HG03469 (cell line): ENCODE data around the gene PRR5.
"Not testable (repeated sequence)": the region's sequence is repeated elsewhere in the genome, so short reads cannot be mapped to it uniquely, and the experiment has no call there.

Experiments used
- ATAC-seq: cut with Tn5 transposase; IDR thresholded peaks from one replicate; pipeline ENCODE4 v1.9.1; 2021; ENCODE audit warnings: mild to moderate bottlenecking, moderate library complexity, moderate number of reproducible peaks; ENCODE audit not compliant: unreplicated experiment

Gene PRR5

GRCh38 chr22:44701824-44702478, at the start of gene PRR5:
Gene PRR5, plus strand, starts transcription at chr22:44702204. Its CDS starts 271 bp downstream, at chr22:44702475.
- ATAC-seq = peak; percentile 37

GRCh38 chr22:44652866-44653265, 49.1 kb upstream of the PRR5 start:
- ATAC-seq = not testable (repeated sequence)

DNA sequence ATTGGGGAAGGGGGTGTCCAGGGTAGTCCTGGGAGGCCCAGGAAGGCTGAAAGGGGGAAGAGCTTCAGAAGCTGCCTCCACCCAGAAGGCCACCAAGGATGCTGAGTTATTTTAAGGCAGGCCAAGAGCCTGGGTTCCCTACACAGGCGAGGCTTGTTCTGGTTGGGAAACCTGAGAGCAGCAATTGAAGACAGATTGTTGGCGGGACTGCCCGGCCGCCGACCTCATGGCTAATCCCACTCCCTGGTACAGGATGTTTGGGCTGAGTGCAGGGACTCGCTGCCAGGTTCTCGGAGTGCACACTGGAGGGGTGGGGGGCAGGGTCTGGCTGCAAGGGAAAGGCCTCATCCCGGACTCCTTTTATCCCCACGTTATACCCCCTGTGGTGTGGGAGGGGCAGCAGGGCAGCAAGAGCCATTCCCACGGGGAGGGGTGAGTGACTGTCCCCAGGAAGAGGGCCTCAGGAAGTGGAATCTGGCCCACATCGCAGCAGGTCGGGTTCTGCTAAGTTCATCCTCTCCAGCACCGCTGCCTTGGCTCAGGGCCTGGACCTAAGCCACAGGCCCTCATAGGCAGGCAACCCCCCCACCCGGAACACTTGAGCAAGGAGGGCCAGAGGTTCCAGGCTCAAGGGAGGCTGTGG, 43.6 kb upstream of the PRR5 start:
- no peak for ATAC-seq

DNA sequence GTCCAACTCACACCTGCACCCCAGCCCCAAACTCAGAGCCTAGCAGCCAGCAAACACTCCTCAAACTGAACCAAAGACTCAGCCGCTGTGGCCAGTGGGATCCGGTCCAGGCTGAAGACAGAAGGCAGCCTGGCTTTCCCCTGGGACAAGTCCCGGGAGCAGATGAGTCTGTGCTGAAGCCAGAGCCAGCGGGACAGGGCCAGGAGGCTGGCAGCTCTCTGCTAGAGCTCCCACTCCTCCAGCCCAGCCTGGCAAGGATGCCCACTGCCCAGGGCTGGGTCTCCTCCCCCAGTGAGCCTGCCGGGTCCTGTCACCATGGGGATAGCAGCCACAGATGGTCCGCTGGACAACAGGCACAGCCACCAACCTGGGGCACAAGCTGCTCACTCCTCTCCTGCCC, 42.9 kb upstream of the PRR5 start:
- no peak for ATAC-seq

DNA sequence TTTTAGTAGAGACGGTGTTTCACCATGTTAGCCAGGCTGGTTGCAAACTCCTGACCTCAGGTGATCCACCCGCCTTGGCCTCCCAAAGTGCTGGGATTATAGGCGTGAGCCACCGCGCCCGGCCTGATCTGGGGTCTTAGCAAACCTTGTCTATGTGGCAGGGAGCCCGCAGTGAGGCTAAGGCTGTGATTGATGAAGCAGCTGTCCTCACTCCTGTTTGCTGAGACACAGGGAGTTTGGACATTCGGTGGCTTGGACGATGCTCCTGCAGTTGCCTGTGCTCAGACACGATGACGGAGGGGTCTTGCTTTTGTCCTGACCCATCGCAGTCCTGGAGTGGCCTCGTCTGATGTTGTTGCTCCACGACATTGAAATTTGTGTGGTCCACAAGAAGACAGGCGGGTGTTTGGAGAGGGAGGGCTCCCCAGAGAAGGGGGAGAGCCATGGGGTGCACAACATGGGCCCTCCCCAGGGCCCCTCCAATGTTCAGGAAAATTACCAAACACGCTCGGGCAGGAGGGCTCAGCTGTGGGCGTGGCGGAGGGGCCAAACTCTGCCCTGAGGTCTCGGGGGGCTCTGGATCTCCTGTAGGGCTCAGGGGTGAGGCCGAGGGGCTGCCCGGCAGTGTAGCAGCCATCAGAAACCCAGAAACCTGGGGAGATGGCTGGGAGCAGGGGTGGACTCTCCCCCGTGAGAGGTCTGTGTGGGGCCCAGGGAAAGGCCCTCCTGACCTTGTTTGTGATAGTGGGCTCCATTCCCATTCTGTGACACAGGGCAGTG, 41.8 kb upstream of the PRR5 start:
- ATAC-seq = no peak

GRCh38 chr22:44661070-44661469, 40.9 kb upstream of the PRR5 start:
- ATAC-seq = no peak

DNA sequence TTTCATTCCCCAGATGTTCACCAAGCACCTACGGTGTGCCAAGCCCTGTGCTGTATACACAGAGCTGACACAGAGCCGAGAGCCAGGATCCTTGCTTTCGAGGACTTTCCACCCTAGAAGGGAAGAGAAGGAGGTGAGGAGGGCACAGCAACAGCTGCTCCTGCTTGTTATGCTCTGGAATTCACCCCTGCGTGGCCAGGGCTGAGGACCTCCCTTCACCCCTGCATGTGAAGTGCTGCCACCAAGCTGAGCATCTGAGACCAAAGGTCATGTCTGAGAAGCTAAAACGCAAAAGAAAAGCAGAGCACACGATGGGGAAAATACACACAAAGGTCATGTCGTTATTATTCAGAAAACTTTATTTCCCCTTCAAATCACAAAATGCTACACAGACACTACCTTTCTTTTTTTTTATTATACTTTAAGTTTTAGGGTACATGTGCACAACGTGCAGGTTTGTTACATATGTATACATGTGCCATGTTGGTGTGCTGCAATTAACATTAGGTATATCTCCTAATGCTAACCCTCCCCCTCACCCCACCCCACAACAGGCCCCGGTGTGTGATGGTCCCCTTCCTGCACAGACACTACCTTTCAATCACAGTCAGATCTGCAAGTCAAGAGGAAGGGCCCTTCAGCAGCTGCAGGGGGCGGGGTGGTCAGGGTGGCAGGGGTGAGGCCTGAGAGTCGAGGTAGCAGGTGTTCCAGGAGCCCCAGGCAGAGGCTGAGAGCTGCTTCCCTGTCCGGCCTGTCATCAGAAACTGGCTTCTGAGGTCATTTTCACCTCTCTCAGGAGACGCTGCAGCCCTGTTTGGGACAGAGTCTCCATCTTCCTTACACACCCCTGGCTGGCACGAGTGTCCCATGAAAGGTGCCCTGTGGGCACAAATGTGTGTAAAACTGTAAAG, 40.1 kb upstream of the PRR5 start:
- ATAC-seq = no peak

DNA sequence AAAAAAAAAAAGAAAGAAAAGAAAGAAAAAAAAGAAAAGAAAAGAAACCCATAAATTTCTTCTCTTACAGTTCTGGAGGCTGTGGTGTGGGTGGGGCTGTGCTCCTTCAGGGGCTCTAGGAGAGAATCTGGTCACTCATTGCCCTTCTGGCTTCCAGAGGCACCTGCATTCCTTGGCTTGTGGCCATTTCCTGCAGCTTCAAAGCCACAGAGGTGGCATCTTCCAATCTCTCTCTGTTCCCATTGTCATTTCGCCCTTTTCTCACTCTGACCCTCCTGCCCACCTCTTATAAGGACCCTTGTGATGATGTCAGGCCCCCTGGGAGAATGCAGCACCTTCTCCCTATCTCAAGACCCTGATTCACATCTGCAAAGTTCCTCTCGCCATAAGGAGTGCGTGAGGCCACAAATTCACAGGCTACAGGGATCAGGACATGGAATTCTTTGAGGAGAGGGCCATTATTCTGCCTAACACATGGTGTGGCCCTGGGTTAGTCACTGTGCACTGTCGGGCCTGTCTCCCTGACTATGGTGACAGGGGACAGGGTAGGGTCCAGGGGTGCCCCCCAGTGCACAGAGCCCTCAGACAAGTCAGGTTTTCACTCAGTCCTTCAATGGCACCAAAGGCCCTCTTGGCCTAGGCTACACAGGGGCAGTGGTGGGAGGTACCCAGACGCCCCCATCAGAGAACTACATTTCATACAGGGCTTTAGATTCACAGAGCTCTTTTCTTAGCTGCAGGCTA, 38.6 kb upstream of the PRR5 start:
- no peak for ATAC-seq

DNA sequence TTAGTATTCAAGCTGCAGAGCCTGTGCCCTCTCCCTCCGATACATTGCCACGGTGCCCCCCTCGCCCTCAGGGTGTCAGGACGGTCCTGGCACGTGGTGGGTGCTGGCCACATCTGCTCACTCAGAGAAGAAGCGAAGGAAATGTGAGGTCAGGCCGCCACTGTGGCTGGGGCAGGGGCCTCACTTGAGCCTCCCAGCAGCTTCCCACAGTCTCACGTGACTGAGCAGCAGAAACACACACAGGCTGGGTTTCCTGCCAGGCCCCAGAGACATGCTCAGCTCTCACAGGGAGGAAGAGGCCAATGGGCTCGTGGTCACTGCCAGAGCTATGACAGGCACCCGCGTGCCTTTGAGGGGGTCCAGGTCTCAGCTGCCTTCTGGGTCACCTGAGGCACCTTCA, 37.9 kb upstream of the PRR5 start:
- no peak for ATAC-seq

- no peak for ATAC-seq
Observed at GRCh38 chr22:44665115-44665514, 36.9 kb upstream of the PRR5 start.

DNA sequence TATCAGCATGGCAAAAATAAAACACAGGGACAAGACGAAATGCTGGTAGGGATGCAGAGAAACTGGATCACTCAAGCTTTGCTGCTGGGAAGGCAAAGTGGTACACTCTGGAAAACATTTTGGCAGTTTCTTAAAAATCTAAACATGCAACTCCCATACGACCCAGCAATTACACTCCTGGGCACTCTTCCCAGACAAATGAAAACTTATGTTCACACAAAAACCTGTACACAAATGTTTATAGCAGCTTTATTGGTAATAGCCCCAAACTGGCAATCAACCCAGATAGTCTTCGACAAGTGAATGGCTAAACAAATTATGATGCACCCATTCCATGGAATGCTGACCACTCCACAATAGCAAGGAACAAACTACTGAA, 35.8 kb upstream of the PRR5 start:
- ATAC-seq = no peak

- no peak for ATAC-seq
Observed at GRCh38 chr22:44667276-44667675, 34.7 kb upstream of the PRR5 start.

GRCh38 chr22:44667829-44668189, 34.2 kb upstream of the PRR5 start:
- no peak for ATAC-seq

- no peak for ATAC-seq
Observed at GRCh38 chr22:44668190-44668885, 33.7 kb upstream of the PRR5 start.

GRCh38 chr22:44668886-44669521, 33.0 kb upstream of the PRR5 start:
- no peak for ATAC-seq

GRCh38 chr22:44669561-44669976, 32.4 kb upstream of the PRR5 start:
- ATAC-seq = no peak

DNA sequence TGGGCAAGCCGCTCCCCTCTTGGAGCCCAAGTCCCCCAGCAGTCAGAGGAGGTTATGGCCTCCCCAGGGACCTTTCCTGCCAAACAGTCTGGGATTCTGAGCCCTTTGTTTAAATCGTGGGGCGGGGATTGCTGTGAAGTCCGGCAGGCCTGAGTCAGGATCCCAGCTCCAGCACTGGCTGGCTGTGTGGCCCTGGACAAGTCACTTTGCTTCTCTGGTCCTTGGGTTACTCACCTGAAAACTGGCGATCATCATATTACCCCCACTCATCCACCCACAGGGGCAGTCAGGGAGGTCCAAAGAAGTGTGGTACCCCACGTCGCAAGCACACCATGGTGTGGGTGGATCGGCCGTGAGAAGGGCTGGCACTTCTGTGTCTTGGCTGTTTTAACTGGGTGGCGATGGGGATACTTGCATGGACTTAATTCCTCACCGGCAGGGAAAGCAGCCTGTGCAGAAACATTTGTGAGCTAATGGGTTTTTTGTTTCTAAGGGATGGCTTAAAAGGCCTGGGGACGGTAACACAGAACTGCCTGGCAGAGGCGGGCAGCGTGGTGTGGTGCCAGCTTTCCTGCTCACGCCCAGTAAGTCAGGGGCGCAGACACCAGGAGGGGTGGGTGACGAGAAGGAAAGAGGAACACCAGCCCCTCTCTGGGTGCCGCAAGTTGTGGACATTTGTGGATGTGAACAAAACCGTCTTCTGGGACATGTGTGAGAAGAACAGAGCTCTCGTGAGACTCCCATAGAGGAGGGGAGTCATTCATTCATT, 31.6 kb upstream of the PRR5 start:
- no peak for ATAC-seq

DNA sequence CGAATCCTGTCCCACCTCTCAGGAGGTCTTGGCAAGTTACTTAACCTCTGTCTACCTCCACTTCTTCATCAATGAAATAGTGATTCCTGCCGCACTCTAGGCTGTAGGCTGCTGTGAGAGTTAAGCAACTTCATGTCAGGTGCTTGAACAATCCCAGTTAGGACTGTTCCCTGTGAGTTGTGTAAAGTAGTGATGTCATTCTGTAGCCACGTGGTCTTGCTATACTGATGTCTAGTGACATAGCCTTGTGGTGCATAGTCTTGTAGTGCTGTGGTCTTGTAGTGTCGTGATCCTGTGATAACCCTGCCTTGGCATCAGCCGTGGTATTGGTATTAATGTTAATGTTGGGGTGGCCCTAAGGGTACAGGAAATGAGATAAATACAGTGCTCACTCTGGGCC, 30.3 kb upstream of the PRR5 start:
- ATAC-seq = no peak

- no peak for ATAC-seq
Observed at GRCh38 chr22:44672632-44673031, 29.4 kb upstream of the PRR5 start.
